ENCODE results near the gene HSP90AB1. TPM values are rescaled to one million over a fixed set of nuclear protein-coding genes. Genes with fewer than 3 reads are reported as not detected.

HSP90AB1 gene
- polyA plus RNA-seq, 1 of the 3 experiments (the other 2 are of a cell fraction), result 843 TPM

DNA sequence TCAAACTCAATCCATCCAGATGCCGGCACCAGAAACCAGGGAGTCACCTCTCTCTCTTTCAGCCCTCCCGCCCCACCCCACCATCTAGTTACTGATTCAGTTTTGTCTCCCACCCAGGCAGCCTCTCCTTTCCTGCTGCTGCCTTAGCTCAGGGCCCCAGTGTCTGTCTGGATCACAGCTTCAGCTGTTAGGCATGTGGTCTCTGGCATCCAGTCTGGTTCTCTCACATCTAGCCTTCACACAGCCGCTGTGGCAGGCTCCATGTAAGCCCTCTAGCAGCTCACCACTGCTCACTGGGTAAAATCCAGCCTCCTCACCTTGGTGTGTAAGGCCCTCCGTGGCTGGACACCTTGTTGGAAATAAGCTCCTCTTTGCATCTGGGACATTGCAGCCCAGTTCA lies 44.9 kb downstream of the HSP90AB1 start:
- TF ChIP-seq SIN3A (IDR thresholded peaks at IDR 0.05; ENCODE audit: borderline replicate concordance, low read depth, low read length) (no peak), EZH2phosphoT487 (IDR thresholded peaks at IDR 0.05; ENCODE audit: borderline replicate concordance, low read depth) (no peak), JUND (IDR thresholded peaks at IDR 0.05) (no peak), RCOR1 (IDR thresholded peaks at IDR 0.05; ENCODE audit: low read length) (no peak)
- no peaks in the 10 kb centered on the region for H3K9me2 ChIP-seq
- no peak for DNase-seq
- no peaks in the 10 kb centered on the region for H4K20me1 ChIP-seq (ENCODE audit: insufficient read depth)
- H3K9ac ChIP-seq, result no peak overlapping the region
- no peaks in the 10 kb centered on the region for H3K79me2 ChIP-seq (ENCODE audit: insufficient read depth)
- H3K4me1 ChIP-seq (ENCODE audit: control insufficient read depth in 1 of 2, insufficient read depth in 2 of 2, low read depth in 1 of 2, low read length in 1 of 2), result peaks cover 0 to 11% of the 10 kb centered on the region in 2 experiments; a peak in 1 of 4 replicates
- no peaks in the 10 kb centered on the region for H3K9me3 ChIP-seq
- ChIA-PET CTCF (interaction anchor here (1.5 to 1.9 kb wide), 3 partner anchors 12 to 24 kb away, joined by 3 to 16 read pairs (median 15); partner anchors contain the start of gene AARS2), POLR2A (no interaction called here)
- no peaks in the 10 kb centered on the region for H3K36me3 ChIP-seq (replicated peaks in 1 of 2; ENCODE audit: control insufficient read depth in 1 of 2, insufficient read depth in 2 of 2, low read length in 1 of 2)
- 47% methylated on average over 4 of the region's 4 CpGs for WGBS (ENCODE audit: low lambda C conversion rate)
- no peak overlapping the region for H3K4me2 ChIP-seq
- H2AFZ ChIP-seq (ENCODE audit: low read depth), result no peak overlapping the region
- no peak overlapping the region for H3K4me3 ChIP-seq (ENCODE audit: low read depth in 2 of 2, low read length in 1 of 2)
- peaks cover 22% of the 10 kb centered on the region for H3K27me3 ChIP-seq (ENCODE audit: insufficient read depth)
- no peaks in the 10 kb centered on the region for H3F3A ChIP-seq (replicated peaks; ENCODE audit: insufficient read depth)
- no peak overlapping the region for H3K27ac ChIP-seq (ENCODE audit: low read depth in 2 of 2, low read length in 1 of 2)

DNA sequence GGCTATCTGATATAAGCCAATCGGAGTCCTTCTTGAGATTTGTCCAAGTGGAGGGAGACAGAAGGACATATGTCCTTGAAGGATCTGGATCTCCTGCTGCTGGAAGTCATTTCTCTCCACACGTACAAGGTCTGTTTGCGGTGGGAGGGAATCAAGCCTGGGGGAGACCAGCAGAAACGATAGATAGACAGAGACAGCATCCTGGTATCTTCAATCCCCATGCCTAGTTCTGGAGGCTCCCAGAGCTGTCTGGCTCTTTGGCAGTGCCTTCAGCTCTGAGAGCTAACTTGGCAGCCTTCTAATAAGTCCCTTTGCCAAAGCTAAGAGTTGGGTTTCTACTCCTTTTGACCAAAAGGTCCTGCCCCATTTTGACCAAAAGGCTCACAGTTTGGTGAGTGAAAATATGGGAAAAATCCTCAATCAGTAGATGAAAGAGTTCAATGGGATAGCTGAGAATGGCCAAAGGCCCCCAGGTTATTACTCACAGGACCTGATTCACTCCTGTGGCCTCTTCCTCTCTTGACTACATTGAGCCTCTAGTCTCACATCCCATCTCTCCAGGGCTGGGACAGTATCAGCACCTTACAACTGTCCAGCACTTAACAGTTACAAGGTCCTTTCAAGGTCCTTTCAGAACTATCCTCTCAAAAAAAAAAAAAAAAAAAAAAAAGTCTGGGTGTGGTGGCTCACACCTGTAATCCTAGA lies 45.9 kb downstream of the HSP90AB1 start:
- H2AFZ ChIP-seq (ENCODE audit: low read depth), result no peak overlapping the region
- no peak overlapping the region for H3K27ac ChIP-seq (ENCODE audit: low read depth in 2 of 2, low read length in 1 of 2)
- no peak for DNase-seq
- H3K27me3 ChIP-seq (ENCODE audit: insufficient read depth), result peaks cover 22% of the 10 kb centered on the region; the same call in 1 of the 2 replicates
- H3K4me1 ChIP-seq (ENCODE audit: control insufficient read depth in 1 of 2, insufficient read depth in 2 of 2, low read depth in 1 of 2, low read length in 1 of 2), result peaks cover 0 to 18% of the 10 kb centered on the region in 2 experiments; a peak in 1 of 4 replicates
- CTCF ChIA-PET, result interaction anchor here (1.1 to 1.9 kb wide), 4 partner anchors 8 to 25 kb away, joined by 3 to 16 read pairs (median 9); partner anchors contain the start of gene AARS2
- H4K20me1 ChIP-seq (ENCODE audit: insufficient read depth), result no peaks in the 10 kb centered on the region
- H3K9me2 ChIP-seq, result no peaks in the 10 kb centered on the region
- H3K4me3 ChIP-seq (ENCODE audit: low read depth in 2 of 2, low read length in 1 of 2), result no peak overlapping the region
- no peak for TF ChIP-seq RFX5 (IDR thresholded peaks at IDR 0.05; ENCODE audit: low read length)
- no peak for TF ChIP-seq YY1 (IDR thresholded peaks at IDR 0.05; ENCODE audit: low read depth)
- TF ChIP-seq, protein P1, sequence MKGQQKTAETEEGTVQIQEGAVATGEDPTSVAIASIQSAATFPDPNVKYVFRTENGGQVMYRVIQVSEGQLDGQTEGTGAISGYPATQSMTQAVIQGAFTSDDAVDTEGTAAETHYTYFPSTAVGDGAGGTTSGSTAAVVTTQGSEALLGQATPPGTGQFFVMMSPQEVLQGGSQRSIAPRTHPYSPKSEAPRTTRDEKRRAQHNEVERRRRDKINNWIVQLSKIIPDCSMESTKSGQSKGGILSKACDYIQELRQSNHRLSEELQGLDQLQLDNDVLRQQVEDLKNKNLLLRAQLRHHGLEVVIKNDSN (IDR thresholded peaks at IDR 0.05; ENCODE audit: borderline replicate concordance, low read depth), result no peak
- no peak for TF ChIP-seq SIN3A (IDR thresholded peaks at IDR 0.05; ENCODE audit: borderline replicate concordance, low read depth, low read length)
- no peak for TF ChIP-seq CHD2 (IDR thresholded peaks at IDR 0.05; ENCODE audit: low read length, partially characterized antibody)
- no peak for TF ChIP-seq RXRA (IDR thresholded peaks at IDR 0.05; ENCODE audit: borderline replicate concordance, low read depth)
- TF ChIP-seq FOXJ3 (CRISPR knock-in tag; IDR thresholded peaks at IDR 0.05), result no peak
- TF ChIP-seq JUND (IDR thresholded peaks at IDR 0.05), result no peak
- TF ChIP-seq, protein P2, sequence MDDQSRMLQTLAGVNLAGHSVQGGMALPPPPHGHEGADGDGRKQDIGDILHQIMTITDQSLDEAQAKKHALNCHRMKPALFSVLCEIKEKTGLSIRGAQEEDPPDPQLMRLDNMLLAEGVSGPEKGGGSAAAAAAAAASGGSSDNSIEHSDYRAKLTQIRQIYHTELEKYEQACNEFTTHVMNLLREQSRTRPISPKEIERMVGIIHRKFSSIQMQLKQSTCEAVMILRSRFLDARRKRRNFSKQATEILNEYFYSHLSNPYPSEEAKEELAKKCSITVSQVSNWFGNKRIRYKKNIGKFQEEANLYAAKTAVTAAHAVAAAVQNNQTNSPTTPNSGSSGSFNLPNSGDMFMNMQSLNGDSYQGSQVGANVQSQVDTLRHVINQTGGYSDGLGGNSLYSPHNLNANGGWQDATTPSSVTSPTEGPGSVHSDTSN (IDR thresholded peaks at IDR 0.05), result no peak
- TF ChIP-seq, protein P3, sequence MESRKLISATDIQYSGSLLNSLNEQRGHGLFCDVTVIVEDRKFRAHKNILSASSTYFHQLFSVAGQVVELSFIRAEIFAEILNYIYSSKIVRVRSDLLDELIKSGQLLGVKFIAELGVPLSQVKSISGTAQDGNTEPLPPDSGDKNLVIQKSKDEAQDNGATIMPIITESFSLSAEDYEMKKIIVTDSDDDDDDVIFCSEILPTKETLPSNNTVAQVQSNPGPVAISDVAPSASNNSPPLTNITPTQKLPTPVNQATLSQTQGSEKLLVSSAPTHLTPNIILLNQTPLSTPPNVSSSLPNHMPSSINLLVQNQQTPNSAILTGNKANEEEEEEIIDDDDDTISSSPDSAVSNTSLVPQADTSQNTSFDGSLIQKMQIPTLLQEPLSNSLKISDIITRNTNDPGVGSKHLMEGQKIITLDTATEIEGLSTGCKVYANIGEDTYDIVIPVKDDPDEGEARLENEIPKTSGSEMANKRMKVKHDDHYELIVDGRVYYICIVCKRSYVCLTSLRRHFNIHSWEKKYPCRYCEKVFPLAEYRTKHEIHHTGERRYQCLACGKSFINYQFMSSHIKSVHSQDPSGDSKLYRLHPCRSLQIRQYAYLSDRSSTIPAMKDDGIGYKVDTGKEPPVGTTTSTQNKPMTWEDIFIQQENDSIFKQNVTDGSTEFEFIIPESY (IDR thresholded peaks at IDR 0.05; ENCODE audit: borderline replicate concordance, low read depth), result no peak
- no peak for TF ChIP-seq MAX (IDR thresholded peaks at IDR 0.05; ENCODE audit: low read depth)
- no peak for TF ChIP-seq MEF2A (IDR thresholded peaks at IDR 0.05; ENCODE audit: borderline replicate concordance, low read depth)
- TF ChIP-seq, protein P4, sequence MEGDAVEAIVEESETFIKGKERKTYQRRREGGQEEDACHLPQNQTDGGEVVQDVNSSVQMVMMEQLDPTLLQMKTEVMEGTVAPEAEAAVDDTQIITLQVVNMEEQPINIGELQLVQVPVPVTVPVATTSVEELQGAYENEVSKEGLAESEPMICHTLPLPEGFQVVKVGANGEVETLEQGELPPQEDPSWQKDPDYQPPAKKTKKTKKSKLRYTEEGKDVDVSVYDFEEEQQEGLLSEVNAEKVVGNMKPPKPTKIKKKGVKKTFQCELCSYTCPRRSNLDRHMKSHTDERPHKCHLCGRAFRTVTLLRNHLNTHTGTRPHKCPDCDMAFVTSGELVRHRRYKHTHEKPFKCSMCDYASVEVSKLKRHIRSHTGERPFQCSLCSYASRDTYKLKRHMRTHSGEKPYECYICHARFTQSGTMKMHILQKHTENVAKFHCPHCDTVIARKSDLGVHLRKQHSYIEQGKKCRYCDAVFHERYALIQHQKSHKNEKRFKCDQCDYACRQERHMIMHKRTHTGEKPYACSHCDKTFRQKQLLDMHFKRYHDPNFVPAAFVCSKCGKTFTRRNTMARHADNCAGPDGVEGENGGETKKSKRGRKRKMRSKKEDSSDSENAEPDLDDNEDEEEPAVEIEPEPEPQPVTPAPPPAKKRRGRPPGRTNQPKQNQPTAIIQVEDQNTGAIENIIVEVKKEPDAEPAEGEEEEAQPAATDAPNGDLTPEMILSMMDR (IDR thresholded peaks at IDR 0.05), result no peak
- no peak for TF ChIP-seq GATA2 (CRISPR knock-in tag; IDR thresholded peaks at IDR 0.05)
- no peak for TF ChIP-seq RCOR1 (IDR thresholded peaks at IDR 0.05; ENCODE audit: low read length)
- TF ChIP-seq GABPA (IDR thresholded peaks at IDR 0.05; ENCODE audit: low read depth), result no peak
- TF ChIP-seq SMC3 (IDR thresholded peaks at IDR 0.05; ENCODE audit: low read depth, low read length), result no peak
- no peak for TF ChIP-seq FOXM1 (IDR thresholded peaks at IDR 0.05; ENCODE audit: low read depth)
- no peak for TF ChIP-seq TEAD4 (IDR thresholded peaks at IDR 0.05; ENCODE audit: borderline replicate concordance, insufficient read depth)
- H3K9me3 ChIP-seq, result no peaks in the 10 kb centered on the region
- WGBS (ENCODE audit: low lambda C conversion rate), result 67% methylated on average over 4 of the region's 4 CpGs
- H3K36me3 ChIP-seq (replicated peaks in 1 of 2; ENCODE audit: control insufficient read depth in 1 of 2, insufficient read depth in 2 of 2, low read length in 1 of 2), result no peaks in the 10 kb centered on the region
- no peak overlapping the region for H3K4me2 ChIP-seq
- POLR2A ChIA-PET, result interaction anchor here (0.5 kb wide), 1 partner anchor 106 kb away, joined by 3 read pairs; no protein-coding TSS in a partner anchor
- no peaks in the 10 kb centered on the region for H3K79me2 ChIP-seq (ENCODE audit: insufficient read depth)
- H3F3A ChIP-seq (replicated peaks; ENCODE audit: insufficient read depth), result no peaks in the 10 kb centered on the region
- no peak overlapping the region for H3K9ac ChIP-seq

Data from SK-N-SH (cell line).